Pons (tissue), 1 donor: Measurements from ENCODE around the gene THAP9.
A peak's percentile ranks its signal among the peaks of the same experiment; 100 is the strongest.
"Not testable (repeated sequence)": the region's sequence is repeated elsewhere in the genome, so short reads cannot be mapped to it uniquely, and the experiment has no call there.

Source experiments
- DNase-seq: peaks from one replicate; pipeline ENCODE4 v3.0.0-alpha.2; 2016; ENCODE audit warnings: low spot score

The THAP9 gene, protein sequence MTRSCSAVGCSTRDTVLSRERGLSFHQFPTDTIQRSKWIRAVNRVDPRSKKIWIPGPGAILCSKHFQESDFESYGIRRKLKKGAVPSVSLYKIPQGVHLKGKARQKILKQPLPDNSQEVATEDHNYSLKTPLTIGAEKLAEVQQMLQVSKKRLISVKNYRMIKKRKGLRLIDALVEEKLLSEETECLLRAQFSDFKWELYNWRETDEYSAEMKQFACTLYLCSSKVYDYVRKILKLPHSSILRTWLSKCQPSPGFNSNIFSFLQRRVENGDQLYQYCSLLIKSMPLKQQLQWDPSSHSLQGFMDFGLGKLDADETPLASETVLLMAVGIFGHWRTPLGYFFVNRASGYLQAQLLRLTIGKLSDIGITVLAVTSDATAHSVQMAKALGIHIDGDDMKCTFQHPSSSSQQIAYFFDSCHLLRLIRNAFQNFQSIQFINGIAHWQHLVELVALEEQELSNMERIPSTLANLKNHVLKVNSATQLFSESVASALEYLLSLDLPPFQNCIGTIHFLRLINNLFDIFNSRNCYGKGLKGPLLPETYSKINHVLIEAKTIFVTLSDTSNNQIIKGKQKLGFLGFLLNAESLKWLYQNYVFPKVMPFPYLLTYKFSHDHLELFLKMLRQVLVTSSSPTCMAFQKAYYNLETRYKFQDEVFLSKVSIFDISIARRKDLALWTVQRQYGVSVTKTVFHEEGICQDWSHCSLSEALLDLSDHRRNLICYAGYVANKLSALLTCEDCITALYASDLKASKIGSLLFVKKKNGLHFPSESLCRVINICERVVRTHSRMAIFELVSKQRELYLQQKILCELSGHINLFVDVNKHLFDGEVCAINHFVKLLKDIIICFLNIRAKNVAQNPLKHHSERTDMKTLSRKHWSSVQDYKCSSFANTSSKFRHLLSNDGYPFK

DNA sequence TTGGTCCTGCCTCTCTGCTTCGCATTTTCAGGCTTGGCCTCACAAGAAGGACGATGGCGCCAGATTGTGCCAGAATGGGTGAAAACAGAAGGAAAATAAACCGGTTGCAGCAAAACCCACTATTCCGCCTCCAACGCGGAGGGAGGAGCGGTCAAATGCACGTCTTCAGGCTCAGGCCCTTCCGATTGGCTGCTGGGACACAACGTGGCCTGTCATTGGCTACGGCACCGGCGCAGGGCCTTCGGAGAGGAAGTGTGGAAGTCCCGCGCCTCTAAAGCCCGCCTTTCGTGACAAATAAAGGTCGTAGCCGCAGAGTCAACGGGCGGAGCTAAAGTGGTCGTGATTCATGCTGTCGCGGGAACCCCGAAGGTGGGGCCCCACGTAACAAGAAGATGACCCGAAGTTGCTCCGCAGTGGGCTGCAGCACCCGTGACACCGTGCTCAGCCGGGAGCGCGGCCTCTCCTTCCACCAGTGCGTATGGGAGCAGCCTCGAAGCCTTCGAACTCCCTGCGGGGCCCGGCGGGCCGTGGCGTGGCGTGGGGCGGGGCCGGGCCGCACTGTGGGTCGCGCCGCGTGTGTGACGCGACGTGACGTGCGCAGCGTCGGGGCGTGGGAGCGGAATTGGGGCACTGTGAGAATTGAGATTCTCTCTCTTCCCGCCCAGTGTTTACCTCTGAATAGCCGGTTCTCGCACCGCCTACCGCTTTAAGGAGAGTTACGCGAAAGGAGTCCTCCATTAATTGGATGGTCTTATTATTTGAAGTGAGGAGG lies at the start of gene THAP9:
THAP9 (plus strand) TSS at position 325 of the 772 bp plus-strand sequence; CDS start at position 393, 68 bp downstream.
- peak; percentile 99 for DNase-seq

DNA sequence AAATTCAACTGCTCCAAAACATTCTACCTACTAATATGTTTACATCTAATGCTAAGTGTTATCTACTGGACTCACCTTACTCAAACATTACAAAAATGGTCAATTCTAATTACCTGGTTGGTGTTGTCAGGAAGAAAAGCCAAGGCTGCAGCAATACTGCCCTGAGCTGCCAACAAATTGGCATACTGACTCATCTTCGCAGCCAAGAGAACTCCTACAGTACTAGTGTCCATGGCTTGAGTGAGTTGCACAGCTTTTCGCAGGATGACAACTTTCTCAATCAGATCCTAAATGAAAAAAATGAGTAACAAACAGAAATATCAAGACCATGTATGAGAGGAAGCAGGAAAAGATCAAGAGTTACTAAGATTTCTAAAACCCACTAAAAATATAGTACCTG lies 49.2 kb upstream of the THAP9 start:
- DNase-seq, result no peak

DNA sequence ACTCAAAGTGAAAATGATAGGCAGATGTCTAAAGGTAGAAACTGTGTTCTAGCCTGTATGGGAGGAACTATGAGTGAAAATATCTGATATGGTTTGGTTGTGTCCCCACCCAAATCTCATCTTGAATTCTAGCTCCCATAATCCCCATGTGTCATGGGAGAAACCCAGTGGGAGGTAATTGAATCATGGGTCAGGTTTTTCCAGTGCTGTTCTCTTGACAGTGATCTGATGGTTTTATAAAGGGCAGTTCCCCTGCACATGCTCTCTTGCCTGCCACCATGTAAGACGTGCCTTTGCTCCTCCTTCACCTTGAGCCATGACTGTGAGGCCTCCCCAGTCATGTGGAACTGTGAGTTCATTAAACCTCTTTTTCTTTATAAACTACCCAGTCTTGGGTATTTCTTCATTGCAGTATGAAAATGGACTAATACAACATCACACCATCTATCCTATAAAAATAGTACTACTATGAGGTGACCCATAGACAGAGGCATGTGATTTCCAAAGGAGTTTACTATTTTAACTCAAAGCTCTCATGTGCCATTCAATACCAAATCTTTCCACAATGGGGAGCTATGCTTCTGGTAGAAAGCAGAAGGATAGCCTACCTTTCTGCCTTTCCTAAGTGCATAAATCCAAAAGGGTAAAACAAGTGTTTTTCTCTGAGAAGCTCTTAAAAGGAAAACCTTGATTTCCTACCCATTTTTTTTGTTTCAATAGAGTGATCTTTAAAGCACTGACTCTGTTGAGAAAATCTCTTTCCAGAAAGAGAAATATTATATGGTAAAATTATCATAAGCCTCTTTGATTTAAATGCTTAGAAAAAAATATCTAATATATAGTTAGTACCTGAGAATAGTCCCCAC lies 48.4 kb upstream of the THAP9 start:
- DNase-seq, result peak; percentile 20

DNA sequence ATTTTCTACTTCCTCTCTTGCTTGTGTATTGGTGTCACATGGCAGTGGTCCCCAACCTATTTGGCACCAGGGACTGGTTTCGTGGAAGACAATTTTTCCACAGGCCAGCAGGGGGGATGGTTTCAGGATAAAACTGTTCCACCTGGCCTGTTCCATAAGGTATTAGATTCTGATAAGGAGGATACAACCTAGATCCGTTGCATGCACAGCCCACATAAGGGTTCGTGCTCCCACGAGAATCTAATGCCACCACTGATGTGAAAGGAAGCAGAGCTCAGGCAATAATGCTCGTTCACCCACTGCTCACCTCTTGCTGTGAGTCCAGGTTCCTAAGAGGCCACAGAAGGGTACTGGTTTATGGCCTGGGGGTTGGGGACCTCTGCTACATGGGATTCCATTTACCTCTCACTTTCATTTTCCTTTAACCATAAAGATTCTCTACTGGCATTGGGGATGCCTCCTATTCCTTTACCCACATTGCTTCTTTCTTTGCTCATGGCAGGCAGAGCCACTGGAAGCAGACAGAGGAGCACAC lies 47.7 kb upstream of the THAP9 start:
- DNase-seq, result no peak

DNA sequence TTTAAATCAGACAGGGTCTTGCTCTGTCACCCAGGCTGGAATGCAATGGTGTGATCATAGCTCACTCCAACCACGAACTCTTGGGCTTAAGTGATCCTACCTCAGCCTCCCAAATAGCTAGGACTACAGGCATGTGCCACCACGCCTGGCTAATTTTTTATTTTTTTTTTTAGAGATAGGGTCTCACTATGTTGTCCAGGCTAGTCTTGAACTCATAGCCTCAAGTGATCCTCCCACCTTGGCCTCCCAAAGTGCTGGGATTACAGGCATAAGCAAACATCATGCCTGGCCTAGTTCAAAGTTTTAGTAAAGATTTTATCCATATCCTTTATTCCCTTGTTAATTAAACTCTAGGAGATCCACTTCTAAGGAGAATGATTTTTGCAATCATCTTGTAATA lies 40.0 kb upstream of the THAP9 start:
- not testable (repeated sequence) for DNase-seq

DNA sequence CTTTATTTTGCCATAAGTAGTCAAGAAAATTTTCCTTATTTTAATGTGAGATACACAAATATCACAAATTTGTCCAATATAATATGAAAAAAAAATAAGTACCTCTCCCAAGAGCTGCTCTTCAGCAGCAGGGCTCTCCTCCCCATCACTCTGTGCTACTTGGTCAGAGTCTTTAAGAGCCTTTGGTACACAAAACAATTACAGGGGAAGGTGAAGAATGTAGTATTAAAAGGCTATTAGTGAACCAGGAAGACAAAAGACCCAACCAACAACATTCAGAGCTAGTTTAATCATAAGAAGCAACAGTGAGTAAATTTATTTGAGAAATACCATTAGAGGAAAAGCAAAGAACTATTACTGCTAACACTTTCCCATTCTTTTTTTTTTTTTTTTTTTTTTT lies 39.0 kb upstream of the THAP9 start:
- no peak for DNase-seq

DNA sequence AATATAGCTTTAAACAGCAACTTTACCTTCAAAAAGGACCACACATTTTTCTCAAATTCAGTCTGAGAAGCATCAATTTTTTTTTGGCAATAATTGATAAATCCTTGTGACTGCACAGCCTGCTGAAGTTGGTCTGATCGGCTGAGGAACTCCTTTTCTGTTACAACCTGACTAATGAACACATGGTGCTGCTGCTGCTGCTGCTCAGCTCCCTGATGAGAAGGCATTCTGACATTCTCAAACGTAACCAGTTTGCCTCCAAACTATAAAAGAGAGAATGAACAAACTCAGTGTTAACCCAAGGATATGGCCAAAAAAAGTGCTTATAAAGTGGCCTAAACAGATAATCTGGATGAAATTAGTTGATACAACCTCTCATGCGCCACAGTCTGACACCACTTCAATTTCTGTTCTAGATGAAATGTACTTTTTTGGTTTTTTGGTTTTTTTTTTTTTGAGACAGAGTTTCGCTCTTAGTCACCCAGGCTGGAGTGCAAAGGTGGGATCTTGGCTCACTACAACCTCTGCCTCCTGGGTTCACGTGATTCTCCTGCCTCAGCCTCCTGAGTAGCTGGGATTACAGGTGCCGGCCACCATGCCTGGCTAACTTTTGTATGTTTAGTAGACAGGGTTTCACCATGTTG lies 36.1 kb upstream of the THAP9 start:
- no peak for DNase-seq

DNA sequence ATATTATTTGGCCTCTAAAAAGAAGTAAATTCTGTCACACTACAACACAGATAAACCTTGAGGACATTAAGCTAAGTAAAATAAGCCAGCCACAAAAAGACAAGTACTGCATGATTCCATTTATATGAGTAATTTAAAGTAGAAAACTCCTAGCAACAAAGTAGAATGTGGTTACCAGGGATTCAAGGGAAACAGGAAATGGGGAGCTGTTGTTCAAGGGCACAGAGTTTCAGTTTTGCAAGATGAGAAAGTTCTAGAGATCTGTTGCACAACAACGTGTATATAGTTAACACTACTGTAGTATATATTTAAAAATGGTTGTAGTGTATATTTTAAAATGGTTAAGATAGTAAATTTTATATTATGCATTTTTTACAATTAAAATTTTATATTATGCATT lies 34.9 kb upstream of the THAP9 start:
- DNase-seq, result peak; percentile 31

DNA sequence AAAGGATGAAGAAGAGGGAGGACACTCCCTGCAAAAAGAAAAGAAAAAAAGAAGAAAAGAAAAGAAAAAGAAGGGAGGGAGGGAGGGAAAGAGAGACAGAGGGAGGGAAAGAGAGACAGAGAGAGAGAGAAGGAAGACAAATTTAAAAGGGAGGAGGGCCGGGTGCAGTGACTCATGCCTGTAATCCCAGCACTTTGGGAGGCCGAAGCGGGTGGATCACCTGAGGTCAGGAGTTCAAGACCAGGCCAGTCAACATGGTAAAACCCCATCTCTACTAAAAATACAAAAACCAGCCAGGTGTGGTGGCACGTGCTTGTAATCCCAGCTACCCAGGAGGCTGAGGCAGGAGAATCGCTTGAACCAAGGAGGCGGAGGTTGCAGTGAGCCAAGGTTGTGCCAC lies 34.5 kb upstream of the THAP9 start:
- not testable (repeated sequence) for DNase-seq

DNA sequence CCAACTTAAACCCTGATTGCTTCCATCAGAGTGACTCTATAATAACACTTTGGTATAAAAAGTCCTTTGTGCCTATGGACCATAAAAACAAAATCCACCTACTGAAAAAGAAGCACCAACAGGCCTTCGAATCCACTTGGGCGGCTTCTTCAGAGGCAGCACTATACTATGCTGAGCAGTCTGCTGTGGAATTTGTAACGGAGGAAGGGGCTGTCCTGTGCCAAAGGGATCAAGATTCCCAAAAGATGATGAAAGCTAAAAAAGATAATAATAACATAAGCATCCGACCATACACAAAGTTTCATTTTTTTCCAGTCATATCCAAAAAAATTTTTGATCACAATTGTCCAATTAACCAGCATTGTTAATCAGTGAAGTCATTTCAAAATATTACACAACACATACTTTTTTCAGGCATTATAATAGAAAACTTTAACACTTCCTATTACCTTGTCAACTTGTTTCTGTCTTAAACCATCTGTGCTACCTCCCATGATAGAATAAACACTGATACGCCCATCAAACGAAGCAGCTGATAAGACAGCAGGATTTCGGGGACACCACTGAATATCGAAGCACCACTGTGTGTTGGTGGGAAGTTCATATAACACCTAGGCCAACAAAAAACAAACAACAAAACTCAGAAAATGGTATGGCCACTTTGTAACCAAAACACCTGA lies 33.7 kb upstream of the THAP9 start:
- DNase-seq, result no peak

DNA sequence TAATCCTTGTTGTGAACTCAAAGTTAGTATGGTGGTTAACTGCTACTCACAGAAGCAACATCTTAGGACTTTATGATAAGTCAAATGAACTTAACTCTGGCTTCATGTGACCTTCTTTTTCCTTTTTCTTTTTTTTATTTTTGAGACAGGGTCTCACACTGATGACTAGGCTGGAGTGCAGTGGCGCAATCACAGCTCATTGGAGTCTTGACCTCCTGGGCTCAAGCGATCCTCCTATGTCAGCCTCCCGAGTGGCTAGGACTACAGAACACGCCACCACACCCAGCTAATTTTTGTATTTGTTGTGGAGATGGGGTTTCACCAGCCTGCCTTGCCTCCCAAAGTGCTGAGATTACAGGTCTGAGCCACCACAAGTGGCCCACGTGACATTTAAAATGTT lies 32.0 kb upstream of the THAP9 start:
- no peak for DNase-seq

DNA sequence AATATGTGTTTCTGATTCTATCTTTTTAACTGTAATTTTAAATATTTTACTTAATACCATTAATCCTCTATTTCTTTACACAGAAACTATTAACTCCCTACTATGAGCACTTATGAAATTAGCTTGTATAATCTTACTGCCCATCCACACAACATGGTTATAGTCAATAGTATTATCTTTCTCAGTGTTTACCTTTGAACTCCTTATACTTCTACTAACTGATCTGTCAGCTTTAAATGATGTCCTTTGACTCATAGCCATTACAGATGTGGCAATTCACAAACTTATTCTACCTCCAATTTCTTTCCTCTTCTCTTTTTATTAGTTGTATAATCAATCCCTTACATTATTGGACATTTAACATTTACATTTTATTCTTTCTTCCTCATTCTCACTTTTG lies 15.1 kb upstream of the THAP9 start:
- DNase-seq, result no peak

DNA sequence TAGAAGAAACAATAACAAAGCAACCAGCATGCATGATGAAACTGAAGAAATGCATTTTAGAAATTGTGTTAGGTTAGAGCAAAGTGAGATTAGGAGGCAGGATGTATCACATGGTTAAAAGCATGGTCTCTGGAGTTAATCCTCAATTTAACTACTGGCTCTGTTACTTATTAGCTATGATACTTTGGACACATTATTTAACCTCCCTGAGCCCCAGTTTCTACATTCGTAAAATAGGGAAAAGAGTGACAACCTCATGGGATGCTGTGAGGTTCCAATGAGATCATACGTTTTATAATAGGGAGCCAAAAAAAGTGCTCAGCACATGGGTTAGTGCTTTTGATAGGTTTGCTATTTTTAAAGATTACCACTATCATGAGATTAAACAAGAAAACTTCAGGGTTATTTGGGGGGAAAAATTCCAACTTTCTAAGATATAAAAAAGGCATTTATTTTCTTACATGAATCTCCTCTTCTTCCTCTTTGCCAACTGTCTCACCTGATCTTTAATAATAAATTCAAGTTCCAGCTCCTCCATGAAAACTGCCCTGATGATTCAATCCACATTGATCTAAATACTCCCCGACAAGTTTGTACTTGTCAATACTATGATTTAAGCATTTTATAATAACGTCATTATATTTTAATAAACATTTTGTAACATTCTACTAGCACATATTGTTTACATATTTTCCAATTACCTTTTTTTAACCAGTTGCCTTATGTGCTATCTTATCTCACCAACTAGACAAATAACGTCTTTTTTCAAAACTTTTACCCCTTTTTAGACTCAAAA lies 14.2 kb upstream of the THAP9 start:
- no peak for DNase-seq

DNA sequence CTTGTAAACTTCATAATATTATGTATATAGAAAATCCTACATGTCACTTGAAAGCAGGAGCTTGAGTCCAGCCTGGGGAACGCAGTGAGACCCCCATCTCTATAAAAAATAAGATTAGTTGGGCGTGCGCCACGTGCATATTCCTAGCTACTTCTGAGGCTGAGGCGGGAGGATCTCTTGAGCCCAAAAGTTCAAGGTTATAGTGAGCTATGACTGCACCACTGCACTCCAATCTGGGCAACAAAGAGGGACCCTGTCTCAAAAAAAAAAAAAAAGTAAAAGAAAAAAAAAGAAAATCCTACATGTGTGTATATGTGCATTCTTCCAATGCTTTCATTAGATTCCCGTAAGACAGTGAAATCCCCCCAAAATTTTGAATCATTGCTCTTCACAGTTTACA lies 11.2 kb upstream of the THAP9 start:
- DNase-seq, result no peak

DNA sequence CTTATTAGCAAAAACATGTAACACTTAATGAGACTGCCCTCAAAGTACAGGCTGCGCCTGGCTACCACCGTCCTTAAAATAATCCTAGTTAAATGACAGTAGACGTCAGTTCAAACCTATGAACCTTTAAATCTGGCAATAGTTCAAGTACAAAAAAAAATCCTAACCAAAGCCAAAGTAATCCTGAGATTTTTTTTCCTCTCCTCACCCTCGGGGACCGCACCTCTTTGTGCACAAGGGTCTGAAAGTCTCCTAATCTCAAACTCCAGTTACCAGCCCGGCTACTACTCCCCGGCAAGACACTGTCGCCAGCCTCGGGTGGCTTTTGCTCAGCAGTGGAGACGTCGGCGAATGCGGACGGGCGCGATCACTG lies 10.0 kb upstream of the THAP9 start:
- peak; percentile 37 for DNase-seq

DNA sequence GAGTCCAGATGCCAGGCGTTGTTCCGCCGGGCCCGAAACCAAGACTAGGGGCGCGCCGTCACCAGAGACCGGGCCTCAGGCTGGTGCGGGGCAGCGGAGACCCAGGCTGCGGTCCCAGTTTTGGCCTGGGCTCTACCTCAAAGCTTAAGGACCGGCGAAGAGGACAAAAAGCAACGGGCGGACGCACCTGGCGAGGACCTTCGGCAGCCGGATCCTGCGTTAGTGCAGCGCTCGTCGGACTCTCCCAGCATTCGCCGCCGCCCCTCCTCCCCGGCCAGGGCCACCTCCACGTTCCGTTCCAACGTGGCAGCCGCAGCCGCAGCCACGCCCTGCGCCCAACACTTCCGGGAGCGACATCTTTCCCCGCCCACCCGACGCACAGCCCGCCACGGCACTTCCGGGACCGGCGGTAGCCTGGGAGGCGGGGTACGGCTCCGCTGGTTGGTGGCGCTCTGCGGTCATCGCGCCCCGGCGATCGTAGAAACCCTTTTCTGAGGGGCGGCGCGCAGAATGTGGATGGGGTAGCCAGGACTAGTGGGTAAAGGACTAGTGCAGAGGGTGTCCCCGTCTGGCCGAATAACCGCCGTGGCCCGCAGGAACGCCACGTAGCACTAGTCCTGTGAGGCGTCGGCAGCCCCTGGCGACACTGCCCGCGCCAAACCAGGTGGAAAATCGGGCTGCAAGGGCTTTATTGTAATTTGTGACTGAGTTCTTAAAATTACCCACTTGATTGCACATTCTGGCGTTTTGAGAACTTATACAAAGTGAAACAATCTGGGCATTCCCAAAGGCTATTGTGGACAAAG lies 9.4 kb upstream of the THAP9 start, which contains the start of gene SEC31A:
SEC31A (minus strand) TSS at position 253 of the 806 bp plus-strand sequence. CDS start 9,217 bp downstream, outside the sequence.
- DNase-seq, result peak; percentile 87

DNA sequence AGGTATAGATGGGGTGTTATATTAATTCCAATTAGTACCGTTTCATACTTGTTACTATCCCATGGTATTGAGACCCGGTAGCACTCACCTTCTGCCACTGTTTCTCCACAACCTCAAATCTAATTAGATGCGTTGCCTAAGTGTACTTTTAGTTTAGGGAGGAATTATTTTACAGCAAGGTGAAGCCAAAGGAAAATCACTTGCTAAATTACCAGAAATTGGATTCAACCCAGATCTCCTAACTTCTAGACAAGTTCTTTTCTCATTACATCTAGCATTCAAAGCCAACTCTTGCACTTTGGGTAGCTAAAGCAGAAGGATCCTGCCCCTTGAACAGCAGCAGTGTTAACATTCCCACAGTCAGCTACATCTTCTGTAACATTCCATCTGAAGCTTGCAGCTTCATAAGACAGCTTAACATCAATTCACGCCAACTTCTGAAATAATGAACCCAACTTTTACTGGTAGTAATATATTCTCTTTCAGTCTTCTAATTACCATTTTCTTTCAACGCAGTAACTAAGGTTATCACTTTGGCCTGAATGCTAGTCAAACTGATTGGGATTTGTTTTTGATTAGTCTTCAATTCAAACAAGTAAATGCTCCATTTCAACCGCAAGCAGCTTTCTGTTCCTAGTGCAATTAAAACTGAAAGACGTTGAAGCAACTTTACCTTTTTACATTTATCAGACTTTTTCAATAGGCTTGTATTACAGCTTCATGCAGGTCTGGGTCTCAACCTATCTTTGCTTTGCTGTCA lies 8.6 kb upstream of the THAP9 start:
- peak; percentile 29 for DNase-seq

DNA sequence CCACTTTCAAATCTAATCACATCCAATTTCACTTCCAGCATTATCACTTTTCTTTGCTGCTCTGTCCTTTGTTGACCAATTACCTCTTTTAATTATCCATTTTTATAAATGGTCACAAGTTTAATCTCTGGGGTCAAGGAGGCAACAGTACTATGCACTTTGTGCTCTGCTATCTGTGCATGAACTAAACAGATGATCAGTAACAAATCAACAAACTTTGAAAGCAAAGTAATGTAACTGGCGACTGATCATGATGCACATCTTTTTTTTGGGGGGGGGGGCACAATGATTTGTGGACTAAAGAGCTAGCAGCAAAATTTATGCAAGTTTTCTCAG lies 8.1 kb upstream of the THAP9 start:
- DNase-seq, result no peak
